Natural killer cell (primary cell): Measurements from ENCODE around the gene LENG9. TPM values are rescaled to one million over a fixed set of nuclear protein-coding genes. Genes with fewer than 3 reads are reported as not detected.

ENCODE experiments used
- ATAC-seq, 3 donors: fragments of 150-1000 bp in 2 of 3; fragments of 200-7000 bp in 1 of 3; cut with Tn5 transposase; 1 replicate in 1 of 3; 2 replicates in 2 of 3; pipeline ENCODE4 v1.10.0; 2021; ENCODE audit warnings: mild to moderate bottlenecking in 2 of 3, moderate library complexity in 2 of 3
- DNase-seq, 2 donors: peaks; one replicate each; pipeline versions ENCODE4 v3.0.0 to v3.0.0-alpha.2; 2013 to 2021; ENCODE audit warnings: mixed read lengths in 1 of 2
- H3K27ac ChIP-seq: one replicate; pipeline ENCODE4 v1.5.1; 2013; ENCODE audit warnings: mild to moderate bottlenecking, low read length
- H3K27me3 ChIP-seq: one replicate; pipeline ENCODE4 v1.6.1; 2013; ENCODE audit warnings: low read length; ENCODE audit not compliant: control insufficient read depth, insufficient read depth
- H3K36me3 ChIP-seq: one replicate; pipeline ENCODE4 v1.6.1; 2013; ENCODE audit warnings: low read length; ENCODE audit not compliant: control insufficient read depth, insufficient read depth
- H3K4me1 ChIP-seq: one replicate; pipeline ENCODE4 v1.6.1; 2013; ENCODE audit warnings: low read length; ENCODE audit not compliant: control insufficient read depth, insufficient read depth
- H3K4me3 ChIP-seq: one replicate; pipeline ENCODE4 v1.5.1; 2013; ENCODE audit warnings: low read length
- H3K9me3 ChIP-seq: one replicate; pipeline ENCODE4 v1.6.1; 2013; ENCODE audit warnings: low read length; ENCODE audit not compliant: control insufficient read depth, insufficient read depth
- H3K27ac Mint-ChIP-seq, 2 donors: one replicate each; pipeline ENCODE4 v1.8.0; 2022; ENCODE audit warnings: mild to moderate bottlenecking in 2 of 2, mixed read lengths in 2 of 2, moderate library complexity in 1 of 2
- H3K27me3 Mint-ChIP-seq, 2 donors: one replicate each; pipeline ENCODE4 v1.8.0; 2022; ENCODE audit warnings: low read depth in 2 of 2, mixed read lengths in 2 of 2
- H3K36me3 Mint-ChIP-seq: one replicate; pipeline ENCODE4 v1.8.0; 2022; ENCODE audit warnings: mixed read lengths
- H3K4me1 Mint-ChIP-seq, 2 donors: one replicate each; pipeline ENCODE4 v1.8.0; 2022; ENCODE audit warnings: mixed read lengths in 2 of 2
- H3K4me3 Mint-ChIP-seq: one replicate; pipeline ENCODE4 v1.8.0; 2022; ENCODE audit warnings: mild to moderate bottlenecking, moderate library complexity, mixed read lengths
- H3K9me3 Mint-ChIP-seq, 2 donors: one replicate each; pipeline ENCODE4 v1.8.0; 2022; ENCODE audit warnings: mixed read lengths in 2 of 2
- CTCF ChIP-seq: fragments of 200-600 bp; IDR thresholded peaks from one replicate; pipeline ENCODE4 v1.8.0; 2022; ENCODE audit warnings: antibody characterized with exemption
- WGBS: methylation state at CpG from one replicate; pipeline ENCODE4 v1.1.7; 2013; ENCODE audit warnings: missing lambda C conversion rate; ENCODE audit not compliant: insufficient coverage; 5-methylcytosine and 5-hydroxymethylcytosine counted together
- intact Hi-C: fragments of 100-400 bp; cut with micrococcal nuclease; formaldehyde crosslinking; loops from one replicate; pipeline ENCODE4 v1.14.2; 2022
- total RNA-seq, 4 donors: library from RNA; stranded (reverse); fragments of 120-200 nt in 1 of 4; gene quantifications; one replicate each; pipeline versions ENCODE4 v1.2.3 to v1.2.4, GENCODE V29; 2013 to 2022

The LENG9 gene
- total RNA-seq, 3 donors from 2014 or later (not counting 1 experiment from before 2014, with no cell fraction given) = 3.2 to 5.6 (median 4.3) TPM

GRCh38 chr19:54421521-54421920, 42.1 kb downstream of the LENG9 start:
- DNase-seq (no peak), ATAC-seq (no peak)
- H3K36me3 ChIP-seq = no peaks in the 10 kb centered on the region
- no peaks in the 10 kb centered on the region for H3K9me3 ChIP-seq
- 95% methylated on average over 7 of the region's 7 CpGs for WGBS
- Mint-ChIP-seq H3K27ac (no peak overlapping the region), H3K27me3 (peaks cover 15 to 21% of the 10 kb centered on the region in 2 donors), H3K36me3 (no peaks in the 10 kb centered on the region), H3K4me3 (no peak overlapping the region), H3K4me1 (peaks cover 16 to 17% of the 10 kb centered on the region in 2 donors), H3K9me3 (no peaks in the 10 kb centered on the region)
- H3K27ac ChIP-seq = no peak overlapping the region
- peaks cover 22% of the 10 kb centered on the region for H3K4me1 ChIP-seq
- TF ChIP-seq CTCF = no peak
- peaks cover under 1% of the 10 kb centered on the region for H3K27me3 ChIP-seq
- H3K4me3 ChIP-seq = no peak overlapping the region
- intact Hi-C loops = no loop called here

DNA sequence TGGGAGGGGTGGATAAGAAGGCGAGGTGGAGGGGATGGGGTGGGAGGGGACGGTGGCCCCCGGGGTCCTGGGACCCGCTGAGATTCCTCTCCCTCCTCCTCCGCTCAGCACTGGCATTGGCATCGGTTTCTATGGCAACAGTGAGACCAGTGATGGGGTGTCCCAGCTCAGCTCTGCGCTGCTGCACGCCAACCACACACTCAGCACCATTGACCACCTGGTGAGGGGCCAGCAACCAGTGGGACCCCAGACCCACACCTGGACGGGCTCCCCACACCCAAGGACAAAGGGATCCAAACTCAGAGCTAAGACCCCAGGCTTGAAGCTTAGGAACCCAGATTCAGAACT, 42.4 kb downstream of the LENG9 start:
- Mint-ChIP-seq H3K9me3 (no peaks in the 10 kb centered on the region), H3K4me3 (no peak overlapping the region), H3K4me1 (peaks cover 16 to 17% of the 10 kb centered on the region in 2 donors), H3K36me3 (no peaks in the 10 kb centered on the region), H3K27ac (no peak overlapping the region), H3K27me3 (peaks cover 15 to 20% of the 10 kb centered on the region in 2 donors)
- H3K27ac ChIP-seq = no peak overlapping the region
- H3K36me3 ChIP-seq = no peaks in the 10 kb centered on the region
- 79% methylated on average over 9 of the region's 9 CpGs for WGBS
- DNase-seq = no peak
- intact Hi-C loops = no loop called here
- no peak overlapping the region for H3K4me3 ChIP-seq
- no peak for ATAC-seq
- no peaks in the 10 kb centered on the region for H3K9me3 ChIP-seq
- peaks cover 5% of the 10 kb centered on the region for H3K27me3 ChIP-seq
- TF ChIP-seq CTCF = no peak
- peaks cover 26% of the 10 kb centered on the region for H3K4me1 ChIP-seq

DNA sequence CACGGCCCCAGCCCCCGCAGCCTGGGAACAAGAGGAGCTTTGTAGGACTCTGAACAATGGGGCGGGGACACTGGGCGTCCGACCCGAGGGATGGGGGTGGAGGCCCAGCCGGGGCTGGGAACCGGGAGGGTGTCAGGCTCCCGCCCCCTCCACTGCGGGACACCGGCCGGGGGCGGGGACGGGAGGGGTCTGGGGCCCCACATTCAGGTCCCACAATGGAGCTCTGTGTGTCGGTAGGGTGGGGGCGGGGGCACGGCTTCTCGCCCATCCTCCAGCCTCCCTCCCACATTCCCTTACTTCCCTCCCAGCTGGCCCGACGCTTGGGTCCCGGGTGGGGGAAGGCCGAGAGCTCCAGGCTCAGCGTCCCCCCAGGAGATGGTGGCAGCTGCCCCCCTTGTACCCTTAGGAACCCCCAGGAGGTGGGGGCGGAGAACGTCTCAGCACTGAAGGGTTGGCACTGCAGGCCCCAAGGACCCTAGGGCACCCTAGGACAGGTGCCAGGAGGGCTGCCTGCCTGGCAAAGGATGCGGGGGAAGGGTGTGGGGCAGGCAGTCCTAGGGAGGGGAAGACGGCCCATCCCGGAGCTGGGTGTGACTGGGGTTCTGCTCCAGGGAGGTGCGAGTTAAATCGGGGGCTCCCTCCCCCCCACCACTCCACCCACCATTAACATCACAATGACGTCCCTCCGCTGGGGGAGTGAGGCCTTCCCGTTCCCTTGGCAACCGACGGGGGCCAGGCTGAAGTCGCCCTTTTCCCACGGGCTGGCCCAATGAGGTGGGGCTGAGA, 43.0 kb downstream of the LENG9 start:
- Mint-ChIP-seq H3K9me3 (no peaks in the 10 kb centered on the region), H3K36me3 (no peaks in the 10 kb centered on the region), H3K4me1 (peaks cover 16 to 22% of the 10 kb centered on the region in 2 donors), H3K27me3 (peaks cover 15 to 24% of the 10 kb centered on the region in 2 donors), H3K27ac (no peak overlapping the region), H3K4me3 (no peak overlapping the region)
- TF ChIP-seq CTCF = no peak
- intact Hi-C loops = no loop called here
- Histone ChIP-seq H3K27me3 (peaks cover 10% of the 10 kb centered on the region), H3K27ac (no peak overlapping the region), H3K9me3 (no peaks in the 10 kb centered on the region), H3K4me1 (peaks cover 31% of the 10 kb centered on the region), H3K36me3 (no peaks in the 10 kb centered on the region), H3K4me3 (no peak overlapping the region)
- 70% methylated on average over 30 of the region's 37 CpGs for WGBS
- ATAC-seq (no peak), DNase-seq (no peak)

GRCh38 chr19:54420068-54420382, 43.6 kb downstream of the LENG9 start:
- no peaks in the 10 kb centered on the region for H3K9me3 ChIP-seq
- no peaks in the 10 kb centered on the region for H3K36me3 Mint-ChIP-seq
- peaks cover 16 to 22% of the 10 kb centered on the region in 2 donors for H3K4me1 Mint-ChIP-seq
- no peak overlapping the region for H3K27ac ChIP-seq
- intact Hi-C loops = no loop called here
- ATAC-seq (no peak), DNase-seq (no peak)
- no peaks in the 10 kb centered on the region for H3K9me3 Mint-ChIP-seq
- peaks cover 34% of the 10 kb centered on the region for H3K4me1 ChIP-seq
- no peaks in the 10 kb centered on the region for H3K36me3 ChIP-seq
- peaks cover 15 to 24% of the 10 kb centered on the region in 2 donors for H3K27me3 Mint-ChIP-seq
- WGBS = 74% methylated on average over 10 of the region's 10 CpGs
- no peak overlapping the region for H3K4me3 ChIP-seq
- H3K27me3 ChIP-seq = peaks cover 13% of the 10 kb centered on the region
- no peak overlapping the region for H3K27ac Mint-ChIP-seq
- no peak for TF ChIP-seq CTCF
- H3K4me3 Mint-ChIP-seq = no peak overlapping the region
